WERI-Rb-1 (cell line): ENCODE results near the gene BCL2.

Experiments used
- DNase-seq: peaks from one replicate; pipeline ENCODE4 v3.0.0-alpha.2; 2020
- H3K27ac ChIP-seq: fragments of 250-450 bp; sonication (Bioruptor Pico); 2 replicates; pipeline ENCODE4 v1.5.1; 2020; ENCODE audit warnings: mild to moderate bottlenecking, moderate library complexity
- H3K27me3 ChIP-seq: fragments of 250-450 bp; sonication (Bioruptor Pico); 2 replicates; pipeline ENCODE4 v1.5.1; 2021; ENCODE audit warnings: mild to moderate bottlenecking, low read depth, moderate library complexity; ENCODE audit not compliant: insufficient read depth, severe bottlenecking
- H3K36me3 ChIP-seq: fragments of 250-450 bp; sonication (Bioruptor Pico); 2 replicates; pipeline ENCODE4 v1.5.1; 2020; ENCODE audit warnings: mild to moderate bottlenecking, moderate library complexity
- H3K4me3 ChIP-seq: 2 replicates; pipeline ENCODE4 v1.5.1; 2011; ENCODE audit warnings: low read depth, mild to moderate bottlenecking, control low read depth, low read length
- H3K9me3 ChIP-seq: fragments of 250-450 bp; sonication (Bioruptor Pico); 2 replicates; pipeline ENCODE4 v1.5.1; 2021; ENCODE audit warnings: mild to moderate bottlenecking, moderate library complexity; ENCODE audit not compliant: severe bottlenecking
- CTCF ChIP-seq: IDR thresholded peaks from 2 replicates; pipeline ENCODE4 v1.5.1; 2011; ENCODE audit warnings: low read depth, mild to moderate bottlenecking, control low read depth, inconsistent platforms, low read length

Gene BCL2

GRCh38 chr18:63131106-63131958, 188.2 kb downstream of the BCL2 start:
- DNase-seq: peak; percentile 35
- Histone ChIP-seq H3K36me3 (no peaks in the 10 kb centered on the region), H3K4me3 (no peak overlapping the region), H3K9me3 (no peaks in the 10 kb centered on the region), H3K27ac (no peak overlapping the region), H3K27me3 (no peaks in the 10 kb centered on the region)
- TF ChIP-seq CTCF: 0 out of 2 replicates have a peak, but pooled peaks have one; percentile 42

DNA sequence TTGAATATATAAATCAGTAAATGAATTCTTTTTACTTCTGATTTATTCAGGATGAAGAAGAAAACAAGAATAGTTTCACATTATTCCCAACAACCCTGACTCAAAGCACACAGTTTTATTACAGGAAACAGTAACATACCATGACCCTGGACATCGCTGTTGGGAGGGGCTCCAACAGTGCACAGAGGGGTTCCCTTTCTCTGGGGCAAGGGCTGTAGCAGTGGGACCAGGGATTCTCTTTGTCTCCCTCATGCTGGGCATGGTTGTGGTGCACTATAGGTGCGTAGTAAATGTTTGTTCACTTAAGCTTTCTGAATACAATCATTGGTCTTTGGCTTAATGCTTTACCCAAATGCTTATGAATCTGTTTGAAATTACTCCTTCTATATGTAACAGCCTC, 189.4 kb downstream of the BCL2 start:
- Histone ChIP-seq H3K9me3 (no peaks in the 10 kb centered on the region), H3K27me3 (no peaks in the 10 kb centered on the region), H3K36me3 (no peaks in the 10 kb centered on the region), H3K27ac (no peak overlapping the region), H3K4me3 (no peak overlapping the region)
- DNase-seq: no peak
- no peak for TF ChIP-seq CTCF

DNA sequence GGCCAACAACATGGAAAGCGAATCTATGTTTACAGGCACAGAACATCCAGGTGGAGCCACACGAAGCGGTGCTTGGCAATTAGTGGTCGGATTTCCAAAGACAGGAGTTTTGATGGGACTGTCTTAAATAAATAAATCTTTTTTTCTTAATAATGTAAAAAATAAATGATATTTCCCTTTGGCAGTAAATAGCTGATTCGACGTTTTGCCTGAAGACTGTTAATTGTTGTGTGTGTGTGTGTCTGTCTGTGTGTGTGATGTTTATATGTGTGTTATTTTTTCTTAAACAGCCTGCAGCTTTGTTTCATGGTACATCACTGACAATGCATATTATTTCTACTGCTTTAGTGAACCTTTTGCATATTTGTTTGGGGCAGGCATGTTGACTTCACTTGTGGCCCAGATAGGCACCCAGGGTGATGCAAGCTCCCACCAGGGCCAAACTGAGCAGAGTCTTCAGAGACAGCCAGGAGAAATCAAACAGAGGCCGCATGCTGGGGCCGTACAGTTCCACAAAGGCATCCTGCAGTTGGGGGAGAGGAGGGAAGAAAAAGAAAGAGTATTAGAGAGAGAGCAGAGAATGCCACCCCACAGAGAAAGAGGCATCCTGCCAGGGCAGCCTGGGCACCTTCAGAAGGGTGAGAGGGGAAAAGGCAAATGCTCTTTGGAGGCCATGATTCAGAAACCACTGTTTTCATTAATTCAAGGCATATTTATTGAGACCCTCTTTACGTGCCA, 191.2 kb downstream of the BCL2 start:
- no peak for DNase-seq
- no peaks in the 10 kb centered on the region for H3K9me3 ChIP-seq
- H3K36me3 ChIP-seq: no peaks in the 10 kb centered on the region
- H3K27me3 ChIP-seq: no peaks in the 10 kb centered on the region
- H3K4me3 ChIP-seq: no peak overlapping the region
- no peak overlapping the region for H3K27ac ChIP-seq
- no peak for TF ChIP-seq CTCF

DNA sequence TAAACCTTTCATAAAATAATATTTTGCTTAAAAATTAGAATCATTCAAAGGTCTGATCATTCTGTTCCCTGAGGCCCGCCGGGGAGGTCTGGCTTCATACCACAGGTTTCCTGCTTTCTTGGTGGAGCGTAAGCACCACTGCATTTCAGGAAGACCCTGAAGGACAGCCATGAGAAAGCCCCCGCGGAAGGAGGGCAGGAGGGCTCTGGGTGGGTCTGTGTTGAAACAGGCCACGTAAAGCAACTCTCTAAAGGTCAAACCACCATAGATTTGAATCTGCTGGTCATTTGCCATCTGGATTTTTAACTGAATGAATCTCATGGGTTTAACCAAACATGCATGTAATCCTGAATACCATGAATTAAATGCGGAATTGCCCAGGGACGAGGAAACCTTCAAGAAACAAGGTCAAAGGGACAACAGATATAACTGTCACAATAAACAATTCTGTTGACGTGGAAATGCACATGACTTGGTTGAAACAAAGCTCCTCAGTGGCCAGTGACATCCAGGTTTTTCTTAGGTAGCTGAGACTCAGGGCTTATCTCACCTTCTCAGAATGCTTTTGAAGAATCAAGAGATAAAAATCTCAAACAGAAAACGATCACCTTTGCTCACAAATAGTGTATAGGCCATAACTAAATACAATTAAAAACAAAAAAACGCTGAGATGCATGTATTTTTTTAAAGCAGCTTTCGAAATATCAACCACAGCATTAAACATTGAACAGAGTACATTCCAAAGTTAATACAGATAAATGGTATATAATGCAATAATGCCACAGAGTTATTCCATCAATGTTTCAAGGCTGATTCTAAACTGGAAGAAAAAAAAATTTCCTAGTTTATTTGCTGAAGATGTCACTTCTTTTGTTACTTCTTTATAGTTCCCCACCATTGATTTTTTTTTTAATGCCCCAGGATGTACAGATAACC, 193.2 kb downstream of the BCL2 start:
- no peak for DNase-seq
- Histone ChIP-seq H3K27me3 (no peaks in the 10 kb centered on the region), H3K36me3 (no peaks in the 10 kb centered on the region), H3K9me3 (no peaks in the 10 kb centered on the region), H3K27ac (no peak overlapping the region), H3K4me3 (no peak overlapping the region)
- no peak for TF ChIP-seq CTCF

GRCh38 chr18:63120620-63121019, 198.9 kb downstream of the BCL2 start:
- Histone ChIP-seq H3K36me3 (no peaks in the 10 kb centered on the region), H3K9me3 (no peaks in the 10 kb centered on the region), H3K27me3 (no peaks in the 10 kb centered on the region), H3K27ac (no peak overlapping the region), H3K4me3 (no peak overlapping the region)
- TF ChIP-seq CTCF: no peak
- DNase-seq: no peak
